IMR-90 (cell line): ENCODE measurements around the gene THRB. TPM values are rescaled to one million over a fixed set of nuclear protein-coding genes. Genes with fewer than 3 reads are reported as not detected.

Experiments
- ATAC-seq: fragments of 200-7000 bp; cut with Tn5 transposase; 2 replicates; pipeline ENCODE4 v1.9.1; 2020; ENCODE audit warnings: low read depth, mild to moderate bottlenecking, moderate library complexity
- BruUV-seq: library from RNA; stranded (reverse); fragments of 400-500 nt; replicated peaks from 2 replicates; lab custom pipeline; 2021; lab: Mats Ljungman, UMichigan
- CTCF ChIA-PET: fragments of 300-600 bp; formaldehyde crosslinking; extraction: SDS; loops from one replicate; lab custom pipeline; 2021; ENCODE audit warnings: antibody characterized with exemption; lab: Yijun Ruan, JAX
- POLR2A ChIA-PET: fragments of 300-600 bp; sonication (Branson Sonifier 250); formaldehyde crosslinking; loops from one replicate; lab custom pipeline; 2022; ENCODE audit warnings: antibody characterized with exemption; ENCODE audit not compliant: unreplicated experiment; lab: Charles Lee
- DNase-seq: peaks from one replicate; pipeline ENCODE4 v3.0.0; 2013
- H2AFZ ChIP-seq: replicated peaks from 2 replicates; pipeline ENCODE3; 2013; ENCODE audit warnings: low read length, mild to moderate bottlenecking; ENCODE audit not compliant: poor library complexity
- H2AK5ac ChIP-seq: 2 replicates; pipeline ENCODE4 v1.6.1; 2013; ENCODE audit warnings: low read depth, low read length, inconsistent platforms
- H2AK9ac ChIP-seq: replicated peaks from 2 replicates; pipeline ENCODE3; 2013; ENCODE audit warnings: mild to moderate bottlenecking, low read depth, low read length, moderate library complexity; ENCODE audit not compliant: poor library complexity
- H2BK120ac ChIP-seq: 2 replicates; pipeline ENCODE4 v1.6.1; 2013; ENCODE audit warnings: low read depth, low read length, inconsistent platforms
- H2BK15ac ChIP-seq: 3 replicates; pipeline ENCODE4 v1.6.1; 2013; ENCODE audit warnings: low read depth, low read length, inconsistent platforms
- H2BK20ac ChIP-seq: 2 replicates; pipeline ENCODE4 v1.6.1; 2013; ENCODE audit warnings: low read depth, mild to moderate bottlenecking, inconsistent platforms, low read length, moderate library complexity
- H2BK5ac ChIP-seq: 2 replicates; pipeline ENCODE4 v1.6.1; 2013; ENCODE audit warnings: mild to moderate bottlenecking, low read depth, low read length, inconsistent platforms; ENCODE audit not compliant: poor library complexity, severe bottlenecking
- H3K14ac ChIP-seq: replicated peaks from 2 replicates; pipeline ENCODE4 v1.6.1; 2013; ENCODE audit warnings: low read depth, low read length, inconsistent platforms
- H3K18ac ChIP-seq: 2 replicates; pipeline ENCODE4 v1.6.1; 2013; ENCODE audit warnings: low read depth, low read length, control low read depth
- H3K23ac ChIP-seq: 2 replicates; pipeline ENCODE4 v1.6.1; 2013; ENCODE audit warnings: low read depth, low read length, inconsistent platforms
- H3K27ac ChIP-seq: 2 replicates; pipeline ENCODE4 v1.5.1; 2013; ENCODE audit warnings: mild to moderate bottlenecking, control low read depth, low read length; ENCODE audit not compliant: insufficient read depth
- H3K27me3 ChIP-seq: 2 replicates; pipeline ENCODE4 v1.6.1; 2013; ENCODE audit warnings: low read length; ENCODE audit not compliant: control insufficient read depth, insufficient read depth
- H3K36me3 ChIP-seq: 2 replicates; pipeline ENCODE4 v1.6.1; 2013; ENCODE audit warnings: low read length, mixed read lengths; ENCODE audit not compliant: control insufficient read depth, insufficient read depth
- H3K4ac ChIP-seq: 2 replicates; pipeline ENCODE4 v1.6.1; 2013; ENCODE audit warnings: low read depth, low read length, inconsistent platforms
- H3K4me1 ChIP-seq: 2 replicates; pipeline ENCODE4 v1.6.1; 2013; ENCODE audit warnings: low read length, mixed read lengths; ENCODE audit not compliant: control insufficient read depth, insufficient read depth
- H3K4me2 ChIP-seq: 2 replicates; pipeline ENCODE4 v1.6.1; 2013; ENCODE audit warnings: low read depth, mild to moderate bottlenecking, control low read depth, low read length, moderate library complexity
- H3K4me3 ChIP-seq: 2 replicates; pipeline ENCODE4 v1.5.1; 2013; ENCODE audit warnings: low read depth, mild to moderate bottlenecking, control low read depth, low read length, moderate library complexity; ENCODE audit not compliant: insufficient read depth
- H3K56ac ChIP-seq: 2 replicates; pipeline ENCODE4 v1.6.1; 2013; ENCODE audit warnings: low read length, inconsistent platforms; ENCODE audit not compliant: insufficient read depth; ENCODE audit errors: extremely low read depth
- H3K79me1 ChIP-seq, 2 experiments: 2 replicates each; pipeline ENCODE4 v1.6.1; 2013; ENCODE audit warnings: low read length in 2 of 2, inconsistent platforms in 1 of 2, low read depth in 1 of 2
- H3K9ac ChIP-seq: 2 replicates; pipeline ENCODE4 v1.6.1; 2013; ENCODE audit warnings: low read depth, low read length, control low read depth
- H3K9me1 ChIP-seq: 2 replicates; pipeline ENCODE4 v1.6.1; 2013; ENCODE audit warnings: low read length, inconsistent platforms; ENCODE audit not compliant: insufficient read depth
- H3K9me3 ChIP-seq: 2 replicates; pipeline ENCODE4 v1.6.1; 2013; ENCODE audit warnings: low read length; ENCODE audit not compliant: control insufficient read depth, insufficient read depth
- H4K20me1 ChIP-seq: 2 replicates; pipeline ENCODE4 v1.6.1; 2013; ENCODE audit warnings: low read length, inconsistent platforms; ENCODE audit not compliant: insufficient read depth
- H4K5ac ChIP-seq: 2 replicates; pipeline ENCODE4 v1.6.1; 2013; ENCODE audit warnings: mild to moderate bottlenecking, low read depth, low read length, control low read depth
- H4K8ac ChIP-seq, 2 experiments: 2 replicates each; pipeline ENCODE4 v1.6.1; 2013; ENCODE audit warnings: low read depth in 2 of 2, low read length in 2 of 2, control low read depth in 1 of 2, inconsistent platforms in 1 of 2
- H4K91ac ChIP-seq: 2 replicates; pipeline ENCODE4 v1.6.1; 2013; ENCODE audit warnings: low read depth, low read length, inconsistent platforms; ENCODE audit not compliant: insufficient read depth
- BHLHE40 ChIP-seq: fragments of 150-350 bp; IDR thresholded peaks from 2 replicates; pipeline ENCODE4 v1.6.1; 2016; ENCODE audit warnings: mild to moderate bottlenecking, low read depth, low read length
- CEBPB ChIP-seq: IDR thresholded peaks from 2 replicates; pipeline ENCODE4 v1.6.1; 2012; ENCODE audit warnings: low read depth, low read length, improper control_type of control experiment
- CHD1 ChIP-seq: IDR thresholded peaks from 2 replicates; pipeline ENCODE4 v1.6.1; 2012; ENCODE audit warnings: low read depth, low read length, improper control_type of control experiment
- CTCF ChIP-seq: conservative IDR thresholded peaks from 2 replicates; pipeline ENCODE4 v1.5.1; 2012; ENCODE audit warnings: mild to moderate bottlenecking, low read depth, low read length, improper control_type of control experiment
- ELK1 ChIP-seq: fragments of 150-350 bp; IDR thresholded peaks from 2 replicates; pipeline ENCODE4 v1.6.1; 2016; ENCODE audit warnings: low read depth, mild to moderate bottlenecking, low read length, moderate library complexity, borderline replicate concordance
- FOS ChIP-seq: fragments of 150-350 bp; IDR thresholded peaks from 2 replicates; pipeline ENCODE4 v1.6.1; 2016; ENCODE audit warnings: low read depth, low read length
- MAFK ChIP-seq: IDR thresholded peaks from 2 replicates; pipeline ENCODE4 v1.6.1; 2012; ENCODE audit warnings: low read depth, low read length, improper control_type of control experiment
- MAZ ChIP-seq: IDR thresholded peaks from 2 replicates; pipeline ENCODE4 v1.6.1; 2012; ENCODE audit warnings: low read depth, mild to moderate bottlenecking, low read length, improper control_type of control experiment, moderate library complexity, borderline replicate concordance
- MXI1 ChIP-seq: IDR thresholded peaks from 2 replicates; pipeline ENCODE4 v1.6.1; 2012; ENCODE audit warnings: low read depth, mild to moderate bottlenecking, low read length, moderate library complexity, borderline replicate concordance
- NFE2L2 ChIP-seq: fragments of 150-350 bp; IDR thresholded peaks from 2 replicates; pipeline ENCODE4 v1.6.1; 2016; ENCODE audit warnings: low read depth, mild to moderate bottlenecking, low read length
- POLR2A ChIP-seq: IDR thresholded peaks from 2 replicates; pipeline ENCODE4 v1.6.1; 2012; ENCODE audit warnings: mild to moderate bottlenecking, low read depth, low read length
- RAD21 ChIP-seq: IDR thresholded peaks from 2 replicates; pipeline ENCODE4 v1.6.1; 2012; ENCODE audit warnings: low read length, improper control_type of control experiment
- RCOR1 ChIP-seq: IDR thresholded peaks from 2 replicates; pipeline ENCODE4 v1.6.1; 2012; ENCODE audit warnings: mild to moderate bottlenecking, low read length, improper control_type of control experiment; ENCODE audit not compliant: insufficient replicate concordance
- RFX5 ChIP-seq: IDR thresholded peaks from 2 replicates; pipeline ENCODE4 v1.8.0; 2012; ENCODE audit warnings: low read depth, mild to moderate bottlenecking, low read length, moderate library complexity
- SMC3 ChIP-seq: fragments of 150-350 bp; IDR thresholded peaks from 2 replicates; pipeline ENCODE4 v1.6.1; 2016; ENCODE audit warnings: low read depth, mild to moderate bottlenecking, antibody characterized with exemption, low read length, moderate library complexity
- USF2 ChIP-seq: fragments of 150-350 bp; IDR thresholded peaks from 2 replicates; pipeline ENCODE4 v1.6.1; 2017; ENCODE audit warnings: mild to moderate bottlenecking, antibody characterized with exemption, low read length, low read depth
- WGBS, 2 experiments: methylation state at CpG; one replicate each; pipeline versions ENCODE4 v1.1.5 to v1.1.7; 2013; ENCODE audit warnings: missing lambda C conversion rate in 2 of 2; ENCODE audit not compliant: insufficient read length in 1 of 2; ENCODE audit errors: extremely low coverage in 2 of 2; 5-methylcytosine and 5-hydroxymethylcytosine counted together
- dilution Hi-C: fragments of 300-500 bp; cut with HindIII; formaldehyde crosslinking; loops from one replicate; pipeline ENCODE4 v1.14.3; 2018; ENCODE audit warnings: low sequenced_read_pairs; ENCODE audit not compliant: unreplicated experiment
- in situ Hi-C: fragments of 300-500 bp; cut with MboI; formaldehyde crosslinking; loops from 3 replicates; pipeline ENCODE4 v1.14.3; 2019; ENCODE audit warnings: low sequenced_read_pairs, inconsistent platforms, mixed read lengths
- intact Hi-C: fragments of 100-400 bp; cut with micrococcal nuclease; formaldehyde crosslinking; loops from 2 replicates; pipeline ENCODE4 v1.10.0; 2022
- polyA plus RNA-seq, 3 experiments: library from polyadenylated mRNA; depleted of rRNA; stranded (reverse); fragments of >200 nt; gene quantifications; 2 replicates each; pipeline ENCODE4 v1.2.3, GENCODE V29; 2012; ENCODE audit warnings: low replicate concordance in 1 of 3
- total RNA-seq: library from RNA; depleted of rRNA; stranded (reverse); fragments of >200 nt; gene quantifications from 2 replicates; pipeline ENCODE4 v1.2.3, GENCODE V29; 2012

The THRB gene
- total and polyA plus RNA-seq, 2 of the 4 experiments (the other 2 are of a cell fraction): under 0.01 TPM; not detected in 1

- ATAC-seq (no peak), DNase-seq (no peak)
- Histone ChIP-seq H3K79me1 (no peaks in the 10 kb centered on the region), H4K5ac (no peak overlapping the region), H3K36me3 (no peaks in the 10 kb centered on the region), H3K4me3 (no peak overlapping the region), H2BK120ac (no peak overlapping the region), H3K18ac (no peak overlapping the region), H2AK9ac (no peak overlapping the region), H3K14ac (no peak overlapping the region), H2BK5ac (no peak overlapping the region), H4K91ac (no peak overlapping the region), H3K4ac (no peak overlapping the region), H3K56ac (no peak overlapping the region), H2AK5ac (no peak overlapping the region), H4K8ac (no peak overlapping the region), H3K9me3 (no peaks in the 10 kb centered on the region), H3K9me1 (no peaks in the 10 kb centered on the region), H3K4me2 (no peak overlapping the region), H4K20me1 (no peaks in the 10 kb centered on the region), H2BK20ac (no peak overlapping the region), H3K9ac (no peak overlapping the region), H3K27me3 (no peaks in the 10 kb centered on the region), H2AFZ (no peak overlapping the region), H3K23ac (no peak overlapping the region), H3K27ac (no peak overlapping the region), H2BK15ac (no peak overlapping the region), H3K4me1 (no peaks in the 10 kb centered on the region)
- BruUV-seq: no TSS peak
- no CpG with 5 or more reads among the region's 4 CpGs for WGBS, 2 experiments
- CTCF ChIA-PET: no interaction called here
- TF ChIP-seq ELK1 (no peak), BHLHE40 (no peak), FOS (no peak), RFX5 (no peak), CEBPB (no peak), MAFK (no peak), MAZ (no peak), USF2 (no peak), NFE2L2 (no peak), RAD21 (no peak), CHD1 (no peak), RCOR1 (no peak), CTCF (no peak), POLR2A (no peak), SMC3 (no peak), MXI1 (no peak)
- in situ Hi-C loops: no loop called here
- POLR2A ChIA-PET: no interaction called here
- dilution Hi-C loops: no loop called here
- intact Hi-C loops: no loop called here
Measured at GRCh38 chr3:24305795-24306467, 188.7 kb downstream of the THRB start.
